Loucy (cell line): Measurements from ENCODE around the gene BACH1.

Experiments
- EZH2phosphoT487 ChIP-seq: fragments of 200-600 bp; IDR thresholded peaks from 2 replicates; pipeline ENCODE4 v1.6.1; 2018; ENCODE audit warnings: antibody characterized with exemption, mild to moderate bottlenecking, moderate library complexity, borderline replicate concordance
- TF ChIP-seq, protein P1 (sequence below): fragments of 200-600 bp; sonication (generic); conservative IDR thresholded peaks from 2 replicates; pipeline ENCODE4 v1.5.1; 2014; ENCODE audit warnings: mild to moderate bottlenecking, antibody characterized with exemption, low read length

GRCh38 chr21:29378832-29379231 is 80.1 kb downstream of the BACH1 start:
- TF ChIP-seq, protein P1, sequence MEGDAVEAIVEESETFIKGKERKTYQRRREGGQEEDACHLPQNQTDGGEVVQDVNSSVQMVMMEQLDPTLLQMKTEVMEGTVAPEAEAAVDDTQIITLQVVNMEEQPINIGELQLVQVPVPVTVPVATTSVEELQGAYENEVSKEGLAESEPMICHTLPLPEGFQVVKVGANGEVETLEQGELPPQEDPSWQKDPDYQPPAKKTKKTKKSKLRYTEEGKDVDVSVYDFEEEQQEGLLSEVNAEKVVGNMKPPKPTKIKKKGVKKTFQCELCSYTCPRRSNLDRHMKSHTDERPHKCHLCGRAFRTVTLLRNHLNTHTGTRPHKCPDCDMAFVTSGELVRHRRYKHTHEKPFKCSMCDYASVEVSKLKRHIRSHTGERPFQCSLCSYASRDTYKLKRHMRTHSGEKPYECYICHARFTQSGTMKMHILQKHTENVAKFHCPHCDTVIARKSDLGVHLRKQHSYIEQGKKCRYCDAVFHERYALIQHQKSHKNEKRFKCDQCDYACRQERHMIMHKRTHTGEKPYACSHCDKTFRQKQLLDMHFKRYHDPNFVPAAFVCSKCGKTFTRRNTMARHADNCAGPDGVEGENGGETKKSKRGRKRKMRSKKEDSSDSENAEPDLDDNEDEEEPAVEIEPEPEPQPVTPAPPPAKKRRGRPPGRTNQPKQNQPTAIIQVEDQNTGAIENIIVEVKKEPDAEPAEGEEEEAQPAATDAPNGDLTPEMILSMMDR = no peak
- no peak for TF ChIP-seq EZH2phosphoT487
